Mesodermal cell (in vitro differentiated cells): Measurements from ENCODE around the gene IER5.

Experiments
- H3K27ac ChIP-seq: 2 replicates; pipeline ENCODE4 v1.7.0; 2013; ENCODE audit warnings: mild to moderate bottlenecking, low read depth, low read length, moderate library complexity; ENCODE audit not compliant: severe bottlenecking
- H3K36me3 ChIP-seq: 2 replicates; pipeline ENCODE4 v1.7.1; 2013; ENCODE audit warnings: mild to moderate bottlenecking, low read length, moderate library complexity; ENCODE audit not compliant: control insufficient read depth, insufficient read depth
- H3K4me1 ChIP-seq: one replicate; pipeline ENCODE4 v1.7.1; 2013; ENCODE audit warnings: mild to moderate bottlenecking, low read length; ENCODE audit not compliant: insufficient read depth, control insufficient read depth, poor library complexity, severe bottlenecking
- H3K4me3 ChIP-seq: 2 replicates; pipeline ENCODE4 v1.7.0; 2013; ENCODE audit warnings: low read length, control low read depth, mild to moderate bottlenecking; ENCODE audit not compliant: insufficient read depth, poor library complexity, severe bottlenecking; ENCODE audit errors: extremely low read depth
- H3K9me3 ChIP-seq: 2 replicates; pipeline ENCODE4 v1.7.1; 2013; ENCODE audit warnings: mild to moderate bottlenecking, low read length, moderate library complexity; ENCODE audit not compliant: control insufficient read depth
- WGBS, 2 experiments: methylation state at CpG; one replicate each; pipeline ENCODE4 v1.1.5; 2013; ENCODE audit warnings: missing lambda C conversion rate in 2 of 2; ENCODE audit not compliant: insufficient coverage in 2 of 2; 5-methylcytosine and 5-hydroxymethylcytosine counted together

The IER5 gene

DNA sequence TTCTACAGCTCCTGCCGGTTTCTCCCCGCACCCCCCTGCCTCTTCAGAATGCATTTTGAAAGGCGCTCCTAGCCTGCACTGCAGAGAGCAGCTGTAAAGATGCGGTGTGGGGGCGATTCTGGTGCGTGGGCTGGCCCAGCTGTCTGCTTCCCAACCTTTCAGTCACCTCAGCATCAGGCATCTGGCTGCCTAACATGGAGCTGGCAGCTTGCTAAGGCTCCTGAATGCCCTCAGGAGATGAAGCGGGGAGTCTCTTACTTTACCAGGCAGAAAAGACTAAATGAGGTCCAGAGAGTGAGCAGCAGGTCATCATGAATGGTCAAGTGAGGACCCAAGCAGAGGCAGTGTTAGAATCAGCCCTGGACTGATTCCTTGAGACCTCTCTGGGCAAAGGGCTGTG is 8.7 kb downstream of the IER5 start:
- Histone ChIP-seq H3K4me3 (no peak overlapping the region), H3K27ac (no peak overlapping the region), H3K9me3 (no peaks in the 10 kb centered on the region), H3K36me3 (peaks cover 16% of the 10 kb centered on the region), H3K4me1 (peaks cover 90% of the 10 kb centered on the region)
- WGBS, 2 experiments = 43 to 77% methylated on average over 4 to 7 of the region's 7 CpGs

DNA sequence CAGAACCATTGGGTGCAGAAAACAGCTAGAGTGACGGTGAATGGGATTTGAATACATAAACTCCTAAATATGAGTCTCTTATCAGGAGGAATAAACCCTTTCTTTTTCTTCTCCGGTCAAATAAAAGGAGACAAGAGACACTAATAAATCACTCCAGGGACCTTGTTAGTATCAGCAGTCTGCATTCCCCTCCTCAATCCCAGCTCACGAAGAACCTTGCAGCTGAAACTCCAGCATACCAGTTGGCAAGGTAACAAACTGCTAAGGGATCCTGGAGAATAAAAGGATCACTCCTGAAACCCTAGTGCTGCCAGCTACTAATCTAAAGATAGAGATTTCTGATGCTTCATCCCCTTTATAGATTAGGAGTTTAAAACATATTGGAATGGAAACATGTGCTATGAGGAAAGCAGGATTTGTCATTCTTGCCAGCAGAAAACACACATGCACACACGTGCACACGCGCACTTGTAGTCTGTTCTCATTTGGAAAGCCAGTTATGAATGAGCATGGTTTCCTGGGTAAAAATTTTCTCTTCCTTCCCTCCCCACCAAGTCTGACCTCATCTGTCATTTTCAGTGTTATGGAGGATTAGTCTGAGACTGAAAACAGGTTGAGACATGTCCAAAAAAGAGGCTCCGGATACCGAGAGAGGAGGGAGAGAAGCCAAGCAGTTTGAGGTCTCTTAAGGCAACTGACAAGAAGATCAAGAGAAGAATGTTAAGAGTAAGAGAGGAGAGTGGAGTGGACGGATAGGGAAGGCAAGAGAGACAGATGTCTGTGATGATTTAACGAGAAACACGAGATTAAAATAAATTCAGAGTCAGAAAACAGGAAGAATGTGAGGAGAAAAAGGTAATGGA is 10.9 kb downstream of the IER5 start:
- H3K4me3 ChIP-seq = no peak overlapping the region
- 44 to 45% methylated on average over 9 of the region's 11 CpGs for WGBS, 2 experiments
- H3K9me3 ChIP-seq = no peaks in the 10 kb centered on the region
- H3K4me1 ChIP-seq = peaks cover 90% of the 10 kb centered on the region
- peak overlapping the region; percentile 94 for H3K27ac ChIP-seq
- peaks cover 4% of the 10 kb centered on the region for H3K36me3 ChIP-seq

DNA sequence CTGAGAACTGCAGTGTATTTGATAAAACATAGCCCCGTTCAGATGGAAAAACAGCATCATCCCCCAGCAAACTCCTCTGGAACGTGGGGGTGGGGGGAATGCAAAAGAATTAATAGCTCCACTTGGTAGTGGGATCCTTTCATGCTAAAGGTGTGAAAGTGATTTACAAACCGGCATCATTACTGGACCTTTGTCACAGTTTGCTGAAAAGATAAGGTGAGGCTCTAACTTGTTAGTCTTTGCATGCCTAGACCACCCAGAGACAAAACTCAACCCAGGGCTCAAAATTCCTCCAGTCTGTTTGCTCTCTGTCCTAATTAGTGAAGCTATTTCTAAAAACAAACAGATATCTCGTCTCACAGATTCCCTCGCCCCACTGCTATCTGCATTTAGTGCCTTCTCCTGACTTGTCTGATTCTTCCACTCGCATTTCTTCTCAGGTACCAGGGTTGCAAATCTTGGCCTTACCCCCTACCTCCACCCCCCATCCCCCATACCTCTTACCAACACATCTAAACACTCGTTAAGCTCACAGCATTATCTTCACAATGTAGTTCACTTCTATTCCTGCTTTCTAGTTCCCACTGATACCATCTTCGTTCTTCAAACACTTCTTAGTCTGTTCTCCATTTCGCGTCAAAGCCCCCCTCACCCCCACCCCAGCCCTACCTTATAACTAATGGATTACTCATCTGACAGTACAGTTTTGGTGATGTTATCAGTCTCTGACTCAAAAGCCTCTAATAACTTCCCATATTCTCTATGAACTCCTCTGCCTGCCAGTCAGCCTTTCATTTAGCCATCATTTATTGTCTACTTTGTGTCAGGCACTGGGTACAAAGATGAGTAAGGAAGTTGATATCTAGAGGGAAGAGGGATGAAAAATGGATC is 11.8 kb downstream of the IER5 start:
- Histone ChIP-seq H3K4me3 (no peak overlapping the region), H3K9me3 (no peaks in the 10 kb centered on the region)

DNA sequence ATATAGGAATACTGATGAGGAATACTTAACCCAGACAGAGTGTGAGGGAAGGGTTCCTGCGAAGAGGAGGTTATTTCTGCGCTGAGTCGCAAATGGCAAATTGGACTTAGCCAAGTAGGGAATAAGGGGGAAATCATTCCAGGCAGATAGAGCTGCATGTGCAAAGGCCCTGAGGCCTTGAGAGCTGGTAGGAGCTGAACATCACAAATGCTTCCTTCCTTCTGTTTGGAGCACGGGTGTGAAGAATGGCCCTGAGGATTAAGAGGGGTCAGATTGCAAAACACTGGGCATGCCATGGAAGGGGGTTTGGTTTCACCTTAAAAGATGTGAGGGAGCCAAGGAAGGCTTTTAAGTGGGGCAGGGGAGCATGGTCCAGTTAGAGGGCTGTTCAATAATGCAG is 12.4 kb downstream of the IER5 start:
- peak overlapping the region; percentile 94 for H3K27ac ChIP-seq

More for the DNA sequence above, 11.8 kb downstream of the IER5 start:
- Histone ChIP-seq H3K36me3 (peaks cover 2% of the 10 kb centered on the region), H3K4me1 (peaks cover 83% of the 10 kb centered on the region), H3K27ac (peak overlapping the region; percentile 94)
- 8 to 12% methylated on average over 7 to 8 of the region's 10 CpGs for WGBS, 2 experiments

DNA sequence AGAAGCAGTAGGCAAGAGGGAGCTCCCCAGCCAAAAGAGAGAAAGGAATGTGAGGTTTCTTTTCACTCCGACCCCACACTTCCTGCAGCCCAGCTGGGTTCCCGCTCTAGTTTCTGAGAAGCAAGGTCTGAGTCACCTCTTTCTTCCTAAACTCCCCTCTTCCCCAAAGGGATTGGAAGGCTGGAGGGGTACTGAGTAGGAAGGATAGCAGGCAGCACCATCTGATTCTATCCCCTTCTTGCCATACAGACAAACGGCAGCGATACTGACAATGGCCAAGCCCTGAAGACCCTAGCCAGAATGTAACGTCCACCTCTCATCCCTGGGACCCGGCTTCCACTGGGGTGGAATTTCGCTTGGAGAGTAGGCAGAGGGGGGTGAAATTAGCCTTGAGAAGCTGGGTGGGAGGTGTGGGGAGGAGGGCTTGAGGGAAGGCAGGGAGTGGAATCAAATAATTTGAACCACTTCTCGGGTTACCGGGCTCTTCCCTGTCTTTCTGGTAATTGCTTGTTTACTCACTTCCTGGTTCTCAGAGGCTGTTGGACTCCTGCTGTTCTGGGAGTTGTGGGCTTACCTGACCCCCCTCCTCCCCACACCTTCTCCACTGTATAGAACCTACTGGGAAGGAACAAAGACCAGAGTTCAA is 13.2 kb downstream of the IER5 start:
- Histone ChIP-seq H3K4me1 (peaks cover 76% of the 10 kb centered on the region), H3K36me3 (no peaks in the 10 kb centered on the region), H3K9me3 (no peaks in the 10 kb centered on the region), H3K4me3 (no peak overlapping the region), H3K27ac (peak overlapping the region; percentile 94)
- WGBS, 2 experiments = 0 to 6% methylated on average over 3 to 4 of the region's 9 CpGs

More for the DNA sequence above, 12.4 kb downstream of the IER5 start:
- H3K4me1 ChIP-seq = peaks cover 78% of the 10 kb centered on the region
- no peak overlapping the region for H3K4me3 ChIP-seq
- WGBS, 2 experiments = 71 to 72% methylated on average over 4 of the region's 4 CpGs
- H3K36me3 ChIP-seq = no peaks in the 10 kb centered on the region
- H3K9me3 ChIP-seq = no peaks in the 10 kb centered on the region

DNA sequence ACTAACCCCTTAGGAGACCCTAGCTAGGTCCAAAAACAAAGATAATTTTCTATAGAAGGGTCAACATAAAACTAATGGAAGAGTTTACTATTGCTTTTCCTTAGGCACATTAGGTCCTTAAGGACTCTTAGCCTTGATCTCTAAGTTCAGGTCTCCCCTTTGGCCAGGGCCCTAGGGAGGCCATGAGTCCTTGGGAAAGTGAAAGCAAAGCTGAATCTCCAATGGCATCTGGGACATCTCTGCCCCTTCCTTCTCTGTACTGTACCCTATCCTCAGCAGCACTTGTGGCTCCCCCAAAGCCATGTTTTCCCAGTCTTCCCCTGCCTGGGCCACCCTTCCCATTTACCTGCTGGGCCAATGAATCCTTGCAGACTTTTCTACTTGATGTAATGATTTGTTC is 14.3 kb downstream of the IER5 start:
- no peaks in the 10 kb centered on the region for H3K36me3 ChIP-seq
- H3K4me3 ChIP-seq = no peak overlapping the region
- no peak overlapping the region for H3K27ac ChIP-seq

DNA sequence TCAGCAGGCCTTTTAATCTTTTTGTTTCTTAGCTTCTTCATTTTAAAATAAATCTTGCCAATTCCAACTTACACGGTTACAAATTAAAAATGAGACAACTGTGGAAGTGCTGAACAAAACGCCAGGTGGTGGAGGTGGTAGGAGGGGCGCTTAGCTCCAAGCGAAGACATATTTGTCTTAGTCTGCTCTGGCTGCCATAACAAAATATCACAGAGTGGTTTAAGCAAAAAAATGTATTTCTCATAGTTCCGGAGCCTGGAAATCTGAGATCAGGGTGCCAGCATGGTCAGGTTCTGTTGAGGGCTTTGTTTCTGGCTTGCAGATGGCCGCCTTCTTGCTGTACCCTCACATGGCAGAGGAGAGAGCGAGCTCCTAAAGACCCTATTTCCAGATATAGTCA is 14.9 kb downstream of the IER5 start:
- no peaks in the 10 kb centered on the region for H3K36me3 ChIP-seq
- H3K4me3 ChIP-seq = peak overlapping the region; percentile 61
- H3K4me1 ChIP-seq = peaks cover 76% of the 10 kb centered on the region
- H3K9me3 ChIP-seq = no peaks in the 10 kb centered on the region
- H3K27ac ChIP-seq = no peak overlapping the region
- WGBS, 2 experiments = 98 to 100% methylated on average over 4 to 5 of the region's 7 CpGs

More for the DNA sequence above, 14.3 kb downstream of the IER5 start:
- peaks cover 76% of the 10 kb centered on the region for H3K4me1 ChIP-seq
- H3K9me3 ChIP-seq = no peaks in the 10 kb centered on the region

DNA sequence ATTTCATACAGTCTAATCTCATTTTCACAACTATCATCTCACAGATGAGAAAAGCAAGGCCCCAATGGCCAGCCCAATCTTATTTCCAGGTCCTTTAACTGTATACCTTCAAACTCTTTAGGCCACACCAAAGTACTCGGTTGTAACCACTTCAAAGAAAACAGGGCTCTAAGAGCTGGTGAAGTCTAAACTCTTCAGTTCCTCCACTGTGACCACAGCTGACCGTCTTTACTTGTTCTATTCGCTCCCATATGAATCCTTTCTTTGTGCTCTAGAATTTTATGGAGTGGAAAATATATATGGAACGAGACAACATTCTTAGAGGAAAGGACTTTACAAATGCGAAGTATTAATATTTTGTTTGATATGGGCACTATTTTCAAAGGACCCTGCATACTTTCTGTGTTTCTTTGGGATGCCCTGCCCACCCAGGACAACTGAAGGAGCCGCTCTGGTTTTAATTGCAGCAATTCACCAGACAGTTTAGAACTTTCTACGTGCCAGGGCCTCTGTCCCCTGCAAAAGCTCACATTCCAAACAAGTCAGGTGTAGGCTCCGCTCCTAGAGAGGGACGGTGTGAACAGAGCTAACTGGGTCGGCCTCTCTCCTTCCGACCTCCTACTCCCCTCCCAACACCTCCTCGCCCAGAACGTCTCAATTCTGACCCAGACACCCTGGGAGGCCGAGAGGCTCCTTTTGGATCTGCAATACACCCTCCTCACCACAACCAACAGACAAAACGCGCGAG is 15.7 kb downstream of the IER5 start:
- Histone ChIP-seq H3K27ac (peak overlapping the region; percentile 89), H3K9me3 (no peaks in the 10 kb centered on the region), H3K4me3 (peak overlapping the region; percentile 61), H3K36me3 (no peaks in the 10 kb centered on the region), H3K4me1 (peaks cover 72% of the 10 kb centered on the region)
- WGBS, 2 experiments = 11 to 24% methylated on average over 9 to 11 of the region's 17 CpGs

DNA sequence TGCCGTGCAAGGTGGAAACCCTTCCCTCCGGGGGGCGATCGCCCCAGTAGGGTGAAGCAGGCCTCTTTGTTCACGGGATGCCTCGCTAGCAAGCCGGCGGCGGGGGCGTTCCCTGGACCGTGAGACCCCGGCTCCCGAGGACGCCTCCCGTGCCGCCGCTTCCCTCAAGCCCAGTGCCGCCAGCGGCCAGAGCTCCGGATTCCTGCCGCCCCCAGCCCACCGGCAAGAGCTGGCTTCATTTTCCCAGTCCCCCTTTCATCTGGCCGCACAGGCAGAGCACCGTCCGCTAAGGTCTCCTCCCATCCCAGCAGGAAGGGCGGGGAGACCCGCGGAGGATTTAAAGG is 16.3 kb downstream of the IER5 start:
- H3K9me3 ChIP-seq = no peaks in the 10 kb centered on the region
- peak overlapping the region; percentile 89 for H3K27ac ChIP-seq
- peaks cover 66% of the 10 kb centered on the region for H3K4me1 ChIP-seq
- no peaks in the 10 kb centered on the region for H3K36me3 ChIP-seq
- WGBS, 2 experiments = 0% methylated on average over 20 of the region's 28 CpGs
- H3K4me3 ChIP-seq = peak overlapping the region; percentile 61
